Trophoblast cell (in vitro differentiated cells and primary cell): ENCODE results near the gene ARID4A. TPM values are rescaled to one million over a fixed set of nuclear protein-coding genes. Genes with fewer than 3 reads are reported as not detected.
A peak's percentile ranks its signal among the peaks of the same experiment; 100 is the strongest.

Experiments
- DNase-seq, 2 donors: peaks; one replicate each; pipeline ENCODE4 v3.0.0-alpha.2; 2016
- H2AFZ ChIP-seq: 2 replicates; pipeline ENCODE4 v1.6.1; 2013; ENCODE audit warnings: low read length, moderate library complexity, mild to moderate bottlenecking; ENCODE audit not compliant: insufficient read depth, poor library complexity
- H2AK5ac ChIP-seq: 2 replicates; pipeline ENCODE4 v1.6.1; 2013; ENCODE audit warnings: mild to moderate bottlenecking, low read length
- H2BK120ac ChIP-seq: 2 replicates; pipeline ENCODE4 v1.6.1; 2013; ENCODE audit warnings: low read length, mild to moderate bottlenecking, moderate library complexity; ENCODE audit not compliant: insufficient read depth, poor library complexity
- H2BK12ac ChIP-seq: 2 replicates; pipeline ENCODE4 v1.6.1; 2013; ENCODE audit warnings: mild to moderate bottlenecking, low read length, moderate library complexity
- H2BK5ac ChIP-seq: 2 replicates; pipeline ENCODE4 v1.6.1; 2013; ENCODE audit warnings: low read length, low read depth, moderate library complexity, mild to moderate bottlenecking; ENCODE audit not compliant: poor library complexity
- H3K14ac ChIP-seq: 2 replicates; pipeline ENCODE4 v1.6.1; 2013; ENCODE audit warnings: mild to moderate bottlenecking, low read length
- H3K18ac ChIP-seq: 2 replicates; pipeline ENCODE4 v1.6.1; 2013; ENCODE audit warnings: mild to moderate bottlenecking, low read length
- H3K23ac ChIP-seq: 2 replicates; pipeline ENCODE4 v1.6.1; 2013; ENCODE audit warnings: low read length
- H3K27ac ChIP-seq: 2 replicates; pipeline ENCODE4 v1.5.1; 2013; ENCODE audit warnings: low read depth, mild to moderate bottlenecking, inconsistent platforms, low read length, moderate library complexity
- H3K27me3 ChIP-seq: 2 replicates; pipeline ENCODE4 v1.6.1; 2013; ENCODE audit warnings: inconsistent platforms, mild to moderate bottlenecking, low read length, moderate library complexity; ENCODE audit not compliant: insufficient read depth
- H3K36me3 ChIP-seq, 2 experiments: 1 replicate in 1 of 2; 2 replicates in 1 of 2; pipeline ENCODE4 v1.6.1; 2013; ENCODE audit warnings: low read length in 2 of 2, mild to moderate bottlenecking in 2 of 2, moderate library complexity in 1 of 2; ENCODE audit not compliant: insufficient read depth in 2 of 2, control insufficient read depth in 1 of 2
- H3K4ac ChIP-seq: 2 replicates; pipeline ENCODE4 v1.6.1; 2013; ENCODE audit warnings: low read depth, mild to moderate bottlenecking, low read length, moderate library complexity
- H3K4me1 ChIP-seq, 2 experiments: 1 replicate in 1 of 2; 2 replicates in 1 of 2; pipeline ENCODE4 v1.6.1; 2013; ENCODE audit warnings: low read length in 2 of 2, mild to moderate bottlenecking in 2 of 2, moderate library complexity in 1 of 2; ENCODE audit not compliant: insufficient read depth in 2 of 2, control insufficient read depth in 1 of 2
- H3K4me2 ChIP-seq: 2 replicates; pipeline ENCODE4 v1.6.1; 2013; ENCODE audit warnings: inconsistent platforms, mild to moderate bottlenecking, low read length, moderate library complexity
- H3K4me3 ChIP-seq: 2 replicates; pipeline ENCODE4 v1.5.1; 2013; ENCODE audit warnings: mild to moderate bottlenecking, low read depth, low read length, inconsistent platforms
- H3K79me1 ChIP-seq: one replicate; pipeline ENCODE4 v1.6.1; 2013; ENCODE audit warnings: low read length
- H3K79me2 ChIP-seq: 2 replicates; pipeline ENCODE4 v1.6.1; 2013; ENCODE audit warnings: low read length, mild to moderate bottlenecking; ENCODE audit not compliant: control insufficient read depth, insufficient read depth, poor library complexity
- H3K9ac ChIP-seq: 2 replicates; pipeline ENCODE4 v1.6.1; 2013; ENCODE audit warnings: mild to moderate bottlenecking, low read length
- H3K9me3 ChIP-seq: 2 replicates; pipeline ENCODE4 v1.6.1; 2013; ENCODE audit warnings: low read depth, mild to moderate bottlenecking, control low read depth, inconsistent platforms, low read length; ENCODE audit not compliant: insufficient read depth
- H4K12ac ChIP-seq: 2 replicates; pipeline ENCODE4 v1.6.1; 2013; ENCODE audit warnings: low read depth, mild to moderate bottlenecking, low read length, moderate library complexity
- H4K8ac ChIP-seq: 2 replicates; pipeline ENCODE4 v1.6.1; 2013; ENCODE audit warnings: low read depth, mild to moderate bottlenecking, low read length, moderate library complexity
- H4K91ac ChIP-seq: one replicate; pipeline ENCODE4 v1.6.1; 2013; ENCODE audit warnings: low read depth, mild to moderate bottlenecking, low read length, moderate library complexity
- WGBS: extraction: QIAGEN DNeasy Blood & Tissue Kit; methylation state at CpG from one replicate; pipeline ENCODE4 v1.1.7; 2013; ENCODE audit warnings: missing lambda C conversion rate; ENCODE audit not compliant: insufficient read length, insufficient coverage; ENCODE audit errors: extremely low coverage; 5-methylcytosine and 5-hydroxymethylcytosine counted together
- polyA plus RNA-seq: library from polyadenylated mRNA; stranded (reverse); fragments of 200-250 nt; gene quantifications from 2 replicates; pipeline ENCODE4 v1.2.3, GENCODE V29; 2013

Gene ARID4A, protein sequence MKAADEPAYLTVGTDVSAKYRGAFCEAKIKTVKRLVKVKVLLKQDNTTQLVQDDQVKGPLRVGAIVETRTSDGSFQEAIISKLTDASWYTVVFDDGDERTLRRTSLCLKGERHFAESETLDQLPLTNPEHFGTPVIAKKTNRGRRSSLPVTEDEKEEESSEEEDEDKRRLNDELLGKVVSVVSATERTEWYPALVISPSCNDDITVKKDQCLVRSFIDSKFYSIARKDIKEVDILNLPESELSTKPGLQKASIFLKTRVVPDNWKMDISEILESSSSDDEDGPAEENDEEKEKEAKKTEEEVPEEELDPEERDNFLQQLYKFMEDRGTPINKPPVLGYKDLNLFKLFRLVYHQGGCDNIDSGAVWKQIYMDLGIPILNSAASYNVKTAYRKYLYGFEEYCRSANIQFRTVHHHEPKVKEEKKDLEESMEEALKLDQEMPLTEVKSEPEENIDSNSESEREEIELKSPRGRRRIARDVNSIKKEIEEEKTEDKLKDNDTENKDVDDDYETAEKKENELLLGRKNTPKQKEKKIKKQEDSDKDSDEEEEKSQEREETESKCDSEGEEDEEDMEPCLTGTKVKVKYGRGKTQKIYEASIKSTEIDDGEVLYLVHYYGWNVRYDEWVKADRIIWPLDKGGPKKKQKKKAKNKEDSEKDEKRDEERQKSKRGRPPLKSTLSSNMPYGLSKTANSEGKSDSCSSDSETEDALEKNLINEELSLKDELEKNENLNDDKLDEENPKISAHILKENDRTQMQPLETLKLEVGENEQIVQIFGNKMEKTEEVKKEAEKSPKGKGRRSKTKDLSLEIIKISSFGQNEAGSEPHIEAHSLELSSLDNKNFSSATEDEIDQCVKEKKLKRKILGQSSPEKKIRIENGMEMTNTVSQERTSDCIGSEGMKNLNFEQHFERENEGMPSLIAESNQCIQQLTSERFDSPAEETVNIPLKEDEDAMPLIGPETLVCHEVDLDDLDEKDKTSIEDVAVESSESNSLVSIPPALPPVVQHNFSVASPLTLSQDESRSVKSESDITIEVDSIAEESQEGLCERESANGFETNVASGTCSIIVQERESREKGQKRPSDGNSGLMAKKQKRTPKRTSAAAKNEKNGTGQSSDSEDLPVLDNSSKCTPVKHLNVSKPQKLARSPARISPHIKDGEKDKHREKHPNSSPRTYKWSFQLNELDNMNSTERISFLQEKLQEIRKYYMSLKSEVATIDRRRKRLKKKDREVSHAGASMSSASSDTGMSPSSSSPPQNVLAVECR
- polyA plus RNA-seq = 11.2 and 12.3 TPM in 2 replicates

- peak within 1 kb of the TSS; percentile 86 for H3K4me2 ChIP-seq
- peaks cover 14 to 21% of the 10 kb centered on the region in 2 experiments for H3K36me3 ChIP-seq
- no peaks in the 10 kb centered on the region for H3K4me1 ChIP-seq
- H4K12ac ChIP-seq = peak within 1 kb of the TSS; percentile 86
- H3K27me3 ChIP-seq = no peaks in the 10 kb centered on the region
- peak within 1 kb of the TSS; percentile 56 for H2BK120ac ChIP-seq
- H2AK5ac ChIP-seq = peak within 1 kb of the TSS; percentile 76
- peak within 1 kb of the TSS; percentile 96 for H3K27ac ChIP-seq
- peaks cover 12% of the 10 kb centered on the region for H3K79me1 ChIP-seq
- H3K4ac ChIP-seq = peak within 1 kb of the TSS; percentile 83
- DNase-seq = peak; percentile 4 to 34
- H2BK5ac ChIP-seq = peak within 1 kb of the TSS; percentile 78
- peak within 1 kb of the TSS; percentile 98 for H3K9ac ChIP-seq
- H3K9me3 ChIP-seq = no peaks in the 10 kb centered on the region
- H2AFZ ChIP-seq = peak within 1 kb of the TSS; percentile 52
- H4K8ac ChIP-seq = peak within 1 kb of the TSS; percentile 96
- H3K14ac ChIP-seq = peak within 1 kb of the TSS; percentile 86
- no peak within 1 kb of the TSS for H3K23ac ChIP-seq
- peak within 1 kb of the TSS; percentile 88 for H4K91ac ChIP-seq
- no CpG with 5 or more reads among the region's 79 CpGs for WGBS
- H2BK12ac ChIP-seq = no peak within 1 kb of the TSS
- peak within 1 kb of the TSS; percentile 85 for H3K18ac ChIP-seq
- H3K79me2 ChIP-seq = peaks cover 14% of the 10 kb centered on the region
- peak within 1 kb of the TSS; percentile 97 for H3K4me3 ChIP-seq
Observed at GRCh38 chr14:58298477-58299400, at the start of gene ARID4A. TSS of gene ARID4A (plus strand) at chr14:58298555. CDS start at chr14:58299855, 1,300 bp downstream.

DNA sequence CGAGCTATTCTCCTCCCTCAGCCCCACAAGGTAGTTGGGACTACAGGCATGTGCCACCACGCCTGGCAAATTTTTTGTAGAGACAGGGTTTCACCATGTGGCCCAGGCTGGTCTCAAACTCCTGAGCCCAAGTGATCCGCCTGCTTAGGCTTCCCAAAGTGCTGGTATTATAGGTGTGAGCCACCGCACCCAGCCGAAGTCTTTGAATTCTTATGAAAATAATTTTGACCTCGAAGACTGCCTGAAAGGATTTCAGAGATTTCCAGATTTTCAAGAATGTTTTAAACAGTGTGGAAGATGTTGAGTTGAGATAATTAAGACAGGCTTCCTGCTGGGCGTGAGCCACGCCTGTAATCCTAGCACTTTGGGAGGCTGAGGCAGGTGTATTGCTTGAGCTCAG is 48.7 kb upstream of the ARID4A start:
- DNase-seq = peak; percentile 82 to 95
- Histone ChIP-seq H3K4me3 (no peak overlapping the region), H3K4ac (peak overlapping the region; percentile 87), H2BK12ac (no peak overlapping the region), H3K79me1 (peaks cover 5% of the 10 kb centered on the region), H2AK5ac (no peak overlapping the region), H3K4me1 (no peaks in the 10 kb centered on the region), H3K23ac (no peak overlapping the region), H4K12ac (no peak overlapping the region), H4K91ac (no peak overlapping the region), H2BK120ac (no peak overlapping the region), H3K14ac (no peak overlapping the region), H2BK5ac (no peak overlapping the region), H3K18ac (no peak overlapping the region), H3K27ac (no peak overlapping the region), H4K8ac (no peak overlapping the region), H3K36me3 (peaks cover 21 to 24% of the 10 kb centered on the region in 2 experiments), H3K79me2 (peaks cover 11% of the 10 kb centered on the region), H2AFZ (no peak overlapping the region), H3K4me2 (no peak overlapping the region), H3K9me3 (no peaks in the 10 kb centered on the region), H3K9ac (no peak overlapping the region), H3K27me3 (no peaks in the 10 kb centered on the region)
- WGBS = no CpG with 5 or more reads among the region's 8 CpGs

DNA sequence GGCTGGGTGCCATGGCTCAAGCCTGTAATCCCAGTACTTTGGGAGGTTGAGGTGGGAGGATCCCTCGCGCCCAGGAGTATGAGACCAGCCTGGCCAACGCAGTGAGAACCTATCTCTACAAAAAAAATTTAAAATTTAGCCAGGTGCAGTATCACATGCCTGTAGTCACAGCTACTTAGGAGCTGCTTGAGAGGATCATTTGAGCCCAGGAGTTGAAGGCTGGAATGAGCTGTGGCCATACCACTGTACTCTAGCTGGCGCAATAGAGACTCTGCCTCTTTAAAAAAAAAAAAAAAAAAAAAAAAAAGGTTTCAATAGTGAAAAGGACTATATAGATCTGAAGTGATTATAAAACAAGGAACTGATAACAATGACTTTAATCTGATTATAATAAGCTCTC is 40.2 kb upstream of the ARID4A start:
- no peak overlapping the region for H3K23ac ChIP-seq

More for the DNA sequence above, 40.2 kb upstream of the ARID4A start:
- no peak overlapping the region for H4K12ac ChIP-seq
- H2BK120ac ChIP-seq = no peak overlapping the region
- H3K4me2 ChIP-seq = no peak overlapping the region
- no peaks in the 10 kb centered on the region for H3K79me1 ChIP-seq
- no peaks in the 10 kb centered on the region for H3K4me1 ChIP-seq
- no peak overlapping the region for H3K4ac ChIP-seq
- no peak overlapping the region for H3K9ac ChIP-seq
- H2AK5ac ChIP-seq = no peak overlapping the region
- H4K8ac ChIP-seq = no peak overlapping the region
- no peak overlapping the region for H2BK5ac ChIP-seq
- H2BK12ac ChIP-seq = no peak overlapping the region
- peaks cover 44 to 54% of the 10 kb centered on the region in 2 experiments for H3K36me3 ChIP-seq
- no peaks in the 10 kb centered on the region for H3K79me2 ChIP-seq
- no peak for DNase-seq
- no peak overlapping the region for H2AFZ ChIP-seq
- no peak overlapping the region for H3K18ac ChIP-seq
- H4K91ac ChIP-seq = no peak overlapping the region
- H3K27ac ChIP-seq = no peak overlapping the region
- H3K4me3 ChIP-seq = no peak overlapping the region
- no CpG with 5 or more reads among the region's 4 CpGs for WGBS
- no peak overlapping the region for H3K14ac ChIP-seq
- no peaks in the 10 kb centered on the region for H3K9me3 ChIP-seq
- H3K27me3 ChIP-seq = no peaks in the 10 kb centered on the region
